GM12891 (cell line): Measurements from ENCODE around the gene SLC24A3.
"Not testable (repeated sequence)": the region's sequence is repeated elsewhere in the genome, so short reads cannot be mapped to it uniquely, and the experiment has no call there.

Source experiments
- DNase-seq: peaks from one replicate; pipeline ENCODE4 v3.0.0; 2011; ENCODE audit warnings: low spot score; ENCODE audit not compliant: insufficient read length
- FAIRE-seq: peaks from 2 replicates; lab custom pipeline; 2011; peaks lifted over from hg19 to GRCh38; lab: Jason Lieb, UNC
- PAX5 ChIP-seq: IDR thresholded peaks from 2 replicates; pipeline ENCODE4 v1.6.1; 2011; ENCODE audit warnings: low read length, moderate library complexity, mild to moderate bottlenecking; ENCODE audit not compliant: insufficient read depth, severe bottlenecking
- POLR2A ChIP-seq: IDR thresholded peaks from 2 replicates; pipeline ENCODE4 v1.6.1; 2011; ENCODE audit warnings: low read depth, low read length, control low read depth
- POLR2AphosphoS5 ChIP-seq: IDR thresholded peaks from 2 replicates; pipeline ENCODE4 v1.6.1; 2011; ENCODE audit warnings: low read depth, low read length, control low read depth
- POU2F2 ChIP-seq: IDR thresholded peaks from 2 replicates; pipeline ENCODE4 v1.6.1; 2011; ENCODE audit warnings: low read depth, mild to moderate bottlenecking, control low read depth, low read length, moderate library complexity
- SPI1 ChIP-seq: IDR thresholded peaks from 2 replicates; pipeline ENCODE4 v1.6.1; 2011; ENCODE audit warnings: low read depth, low read length, control low read depth
- TAF1 ChIP-seq: IDR thresholded peaks from 2 replicates; pipeline ENCODE4 v1.6.1; 2011; ENCODE audit warnings: low read depth, low read length, control low read depth

Gene SLC24A3

DNA sequence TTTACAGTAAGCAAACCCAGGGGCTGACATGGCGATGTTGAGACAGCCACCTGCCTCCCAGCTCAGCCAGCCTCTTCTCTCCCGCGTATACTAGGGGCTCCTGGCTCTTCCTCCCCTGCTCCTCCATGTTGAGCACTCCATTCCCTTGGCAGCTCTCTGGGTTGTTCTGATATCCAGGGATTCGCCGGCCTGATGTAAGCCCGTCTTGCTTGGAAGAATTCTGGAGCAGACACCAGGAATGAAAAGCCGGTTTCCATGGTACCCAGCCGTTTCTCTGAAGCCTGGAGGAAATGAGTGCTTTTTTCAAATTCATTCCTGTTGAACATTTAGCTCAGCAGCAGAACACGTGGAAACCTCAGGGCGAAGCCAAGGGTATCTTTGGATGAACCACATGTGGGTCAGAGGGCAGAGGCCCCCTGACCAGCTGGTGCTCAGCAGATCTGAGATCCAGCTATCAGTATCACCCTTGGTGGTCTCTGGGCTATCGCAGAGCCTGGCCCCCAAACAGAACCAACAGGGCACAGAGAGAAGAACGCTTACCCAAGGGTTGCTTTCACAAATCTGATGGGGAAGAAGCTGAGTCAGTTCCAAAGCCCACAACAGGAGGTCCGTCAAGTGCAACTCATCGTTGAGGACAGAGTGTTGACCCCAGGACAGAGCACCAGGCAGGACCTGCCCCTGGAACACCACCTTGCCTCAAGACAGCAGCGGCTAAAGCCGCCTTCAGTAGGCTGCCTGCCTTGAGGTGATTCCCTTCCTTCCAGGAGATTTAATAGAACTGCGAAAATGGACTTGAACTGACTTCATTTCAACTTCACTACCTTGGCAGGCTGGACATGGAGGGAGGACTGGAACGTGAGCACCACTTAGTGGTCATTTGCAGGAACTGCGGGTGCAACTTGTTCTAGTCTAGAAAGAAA is 449.5 kb downstream of the SLC24A3 start:
- DNase-seq (peak; percentile 39), FAIRE-seq (peak; percentile 92)
- TF ChIP-seq TAF1 (no peak), SPI1 (no peak), POLR2A (no peak), POU2F2 (no peak), POLR2AphosphoS5 (no peak), PAX5 (no peak)

DNA sequence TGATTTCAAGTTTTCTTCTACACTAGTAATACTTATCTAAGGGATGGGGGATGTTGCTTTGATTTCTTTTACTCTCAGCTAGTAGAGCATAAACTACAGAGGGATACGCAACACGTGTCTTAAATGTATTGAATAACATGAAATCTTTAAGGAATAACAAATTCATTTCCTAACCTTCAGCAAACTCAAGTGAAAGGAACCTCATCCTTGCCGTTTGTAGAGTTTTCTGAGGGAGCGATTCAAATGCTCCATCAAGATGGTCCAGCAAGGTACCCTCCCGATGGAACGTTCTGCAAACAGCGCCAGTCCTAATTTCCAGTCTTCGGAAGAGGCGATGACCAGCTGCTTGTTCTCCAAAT is 450.2 kb downstream of the SLC24A3 start:
- no peak for FAIRE-seq
- no peak for DNase-seq
- TF ChIP-seq POLR2AphosphoS5 (no peak), POLR2A (no peak), TAF1 (no peak), PAX5 (no peak), POU2F2 (no peak), SPI1 (no peak)

DNA sequence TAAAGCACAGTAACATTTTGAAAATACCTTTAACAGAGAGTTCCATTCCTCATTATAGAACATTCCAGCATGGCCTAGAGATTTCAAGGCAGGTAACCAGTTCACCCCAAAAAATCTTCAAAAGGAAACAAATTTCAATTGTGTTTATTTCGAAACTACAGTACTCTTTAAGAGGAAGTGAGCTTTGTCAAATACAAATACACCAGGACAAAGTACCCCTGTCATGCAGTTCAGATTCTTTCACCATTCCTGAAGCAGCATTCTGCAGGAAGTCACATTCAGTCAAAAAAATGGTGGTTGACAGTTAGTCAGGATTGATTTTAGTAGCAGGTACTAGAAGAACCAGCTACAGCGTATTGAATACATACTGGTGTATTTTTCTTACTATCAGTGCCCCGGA is 456.0 kb downstream of the SLC24A3 start:
- DNase-seq: no peak
- no peak for FAIRE-seq
- TF ChIP-seq PAX5 (no peak), POLR2A (no peak), SPI1 (peak; percentile 82), TAF1 (no peak)

DNA sequence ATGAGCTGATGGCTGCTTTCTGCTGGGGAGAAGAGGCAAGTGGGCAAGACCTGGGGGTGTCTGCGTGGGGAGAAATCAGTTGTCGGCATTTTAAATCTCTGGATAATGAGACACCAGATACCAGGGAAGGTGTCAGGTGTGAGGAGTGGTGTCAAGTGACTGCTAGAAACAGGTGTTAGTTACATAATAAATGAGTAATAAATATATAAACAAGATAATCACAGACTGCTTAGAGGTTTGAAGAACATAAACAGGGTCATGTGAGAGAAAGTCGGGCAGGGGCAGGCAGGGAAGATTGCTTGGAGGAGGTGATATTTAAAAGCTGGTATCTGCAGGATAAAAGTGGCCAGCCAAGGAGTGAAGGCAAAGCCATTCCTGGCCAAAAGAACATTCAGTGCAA is 458.4 kb downstream of the SLC24A3 start:
- no peak for FAIRE-seq
- no peak for TF ChIP-seq POLR2AphosphoS5
- no peak for TF ChIP-seq POLR2A
- no peak for TF ChIP-seq POU2F2
- TF ChIP-seq SPI1: no peak
- TF ChIP-seq TAF1: no peak
- no peak for TF ChIP-seq PAX5
- no peak for DNase-seq

DNA sequence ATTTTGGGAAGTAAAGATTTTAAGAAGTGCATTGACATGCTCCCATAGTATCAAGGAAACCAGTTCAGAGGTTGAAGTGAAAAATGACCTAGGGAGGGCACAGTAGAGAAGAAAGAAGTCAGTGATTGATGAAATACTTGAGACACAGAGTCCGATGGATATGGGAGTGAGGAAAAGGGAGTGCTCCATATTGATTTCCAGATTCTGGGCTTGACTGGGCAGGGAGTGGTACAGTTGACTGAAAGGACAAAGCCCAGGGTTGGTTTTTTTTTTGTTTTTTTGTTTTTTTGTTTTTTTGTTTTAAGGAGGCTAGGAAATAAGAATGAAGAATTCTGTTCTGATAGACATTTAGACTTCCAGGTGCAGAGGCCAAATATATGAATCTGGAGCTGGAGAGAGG is 458.9 kb downstream of the SLC24A3 start:
- DNase-seq (no peak), FAIRE-seq (no peak)
- TF ChIP-seq POLR2AphosphoS5 (no peak), SPI1 (no peak), TAF1 (no peak), PAX5 (no peak), POLR2A (no peak), POU2F2 (no peak)

DNA sequence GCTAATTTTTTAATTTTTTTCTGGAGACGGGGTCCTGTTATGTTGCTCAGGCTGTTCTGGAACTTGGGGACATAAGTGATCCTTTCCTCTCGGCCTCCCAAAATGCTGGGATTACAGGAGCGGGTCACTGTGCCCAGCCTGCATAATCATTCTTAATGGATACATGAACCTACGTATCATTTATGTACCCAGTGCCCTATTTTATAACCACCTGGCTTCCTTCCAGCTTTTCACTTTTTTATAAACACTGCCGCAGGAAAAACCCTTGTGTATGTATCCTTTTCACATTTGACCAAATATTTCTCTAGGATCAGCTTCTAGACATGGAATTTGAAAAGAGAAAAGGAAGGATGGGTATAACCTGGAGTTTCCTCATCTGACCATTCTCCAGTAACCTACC is 460.1 kb downstream of the SLC24A3 start:
- TF ChIP-seq SPI1 (no peak), POLR2A (no peak), POLR2AphosphoS5 (no peak), POU2F2 (no peak), TAF1 (no peak), PAX5 (no peak)
- DNase-seq (no peak), FAIRE-seq (no peak)

DNA sequence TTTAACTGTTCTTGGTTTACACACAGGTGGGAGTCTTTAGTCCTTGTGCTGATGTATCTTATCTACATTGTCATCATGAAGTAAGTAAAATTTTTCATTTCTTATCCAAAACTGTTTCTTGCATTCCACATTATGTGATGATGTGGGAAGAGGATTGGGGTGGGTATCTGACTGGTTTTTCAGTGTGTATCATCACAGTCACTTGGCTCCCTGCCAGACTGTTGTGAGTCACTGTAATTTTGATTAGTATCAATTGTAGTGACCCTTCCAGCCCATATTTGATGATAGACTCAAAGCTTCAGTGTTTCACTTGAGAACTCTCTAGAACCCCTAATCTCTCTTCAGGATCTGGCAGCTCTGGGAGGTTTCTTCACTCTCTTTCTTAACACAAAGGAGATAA is 461.1 kb downstream of the SLC24A3 start:
- FAIRE-seq (no peak), DNase-seq (no peak)
- TF ChIP-seq TAF1: no peak
- TF ChIP-seq POLR2A: no peak
- no peak for TF ChIP-seq POLR2AphosphoS5
- no peak for TF ChIP-seq POU2F2
- no peak for TF ChIP-seq PAX5
- TF ChIP-seq SPI1: no peak

DNA sequence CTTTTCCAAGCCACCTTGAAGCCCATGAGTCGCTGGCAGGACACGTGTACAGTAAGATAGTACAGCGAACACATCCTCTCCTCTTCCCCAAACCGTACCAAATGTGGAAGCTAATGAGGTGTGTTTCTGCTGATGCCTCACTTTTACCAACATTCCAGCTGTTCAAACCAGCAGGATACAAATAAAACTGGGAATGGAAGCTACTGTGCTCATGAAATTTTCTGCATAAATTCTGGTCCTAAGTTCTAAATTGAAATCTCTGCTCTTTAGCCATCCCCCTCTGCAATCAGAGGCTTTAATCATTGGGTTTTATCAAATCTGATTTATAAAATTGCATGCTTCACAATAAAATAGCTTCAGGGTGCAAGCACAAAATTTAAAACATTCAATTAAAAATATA is 463.8 kb downstream of the SLC24A3 start:
- FAIRE-seq: no peak
- TF ChIP-seq POU2F2: no peak
- TF ChIP-seq POLR2A: no peak
- no peak for TF ChIP-seq PAX5
- TF ChIP-seq TAF1: no peak
- no peak for TF ChIP-seq POLR2AphosphoS5
- no peak for TF ChIP-seq SPI1
- no peak for DNase-seq

DNA sequence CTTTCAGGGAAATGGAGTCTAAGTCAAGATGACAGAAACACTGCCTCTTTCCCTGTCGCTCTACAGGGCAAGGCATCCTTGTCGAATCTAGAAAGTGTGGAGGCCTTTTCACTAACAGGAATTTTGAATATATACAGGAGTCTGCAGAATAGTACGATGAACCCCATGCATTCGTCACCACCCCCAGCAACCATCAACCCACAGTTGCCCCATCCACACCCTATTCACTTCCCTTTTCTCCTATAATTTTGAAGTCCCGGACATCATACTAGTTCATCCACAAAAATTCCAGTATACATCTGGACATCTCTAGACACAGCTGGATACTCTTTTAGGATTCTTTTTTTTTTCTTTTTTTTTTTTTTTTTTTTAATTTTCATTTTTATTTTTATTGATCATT is 464.9 kb downstream of the SLC24A3 start:
- FAIRE-seq: no peak
- DNase-seq: no peak
- TF ChIP-seq POLR2A (no peak), PAX5 (no peak), POLR2AphosphoS5 (no peak), TAF1 (no peak), POU2F2 (no peak), SPI1 (no peak)

DNA sequence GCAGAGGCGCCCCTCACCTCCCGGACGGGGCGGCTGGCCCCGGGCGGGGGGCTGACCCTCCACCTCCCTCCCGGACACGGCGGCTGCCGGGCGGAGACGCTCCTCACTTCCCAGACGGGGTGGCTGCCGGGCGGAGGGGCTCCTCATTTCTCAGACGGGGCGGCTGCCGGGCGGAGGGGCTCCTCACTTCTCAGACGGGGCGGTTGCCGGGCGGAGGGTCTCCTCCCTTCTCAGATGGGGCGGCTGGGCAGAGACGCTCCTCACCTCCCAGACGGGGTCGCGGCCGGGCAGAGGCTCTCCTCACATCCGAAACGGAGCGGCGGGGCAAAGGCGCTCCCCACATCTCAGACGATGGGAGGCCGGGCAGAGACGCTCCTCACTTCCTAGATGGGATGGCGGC is 466.1 kb downstream of the SLC24A3 start:
- DNase-seq, FAIRE-seq: not testable (repeated sequence)
